Vagina (tissue), 2 donors: ENCODE results near the gene ADISSP.

ENCODE experiments used
- POLR2A ChIP-seq, 2 donors: fragments of 450-650 bp; IDR thresholded peaks; one replicate each; pipeline ENCODE4 v1.6.1; 2017; ENCODE audit warnings: antibody characterized with exemption in 2 of 2, mild to moderate bottlenecking in 2 of 2, moderate library complexity in 2 of 2
- POLR2AphosphoS5 ChIP-seq, 2 donors: sonication (generic); formaldehyde crosslinking; IDR thresholded peaks; one replicate each; pipeline ENCODE4 v1.9.0; 2017; ENCODE audit warnings: antibody characterized with exemption in 2 of 2, mild to moderate bottlenecking in 2 of 2, low read depth in 1 of 2; ENCODE audit not compliant: insufficient read depth in 1 of 2
- TF ChIP-seq, protein P1 (sequence below), 3 experiments: fragments of 450-650 bp in 2 of 3; fragments of 200-600 bp in 1 of 3; sonication (generic) in 1 of 3; IDR thresholded peaks; one replicate each; pipeline ENCODE4 v1.5.1; 2017 to 2019; ENCODE audit warnings: antibody characterized with exemption in 3 of 3, mild to moderate bottlenecking in 2 of 3, moderate library complexity in 2 of 3

DNA sequence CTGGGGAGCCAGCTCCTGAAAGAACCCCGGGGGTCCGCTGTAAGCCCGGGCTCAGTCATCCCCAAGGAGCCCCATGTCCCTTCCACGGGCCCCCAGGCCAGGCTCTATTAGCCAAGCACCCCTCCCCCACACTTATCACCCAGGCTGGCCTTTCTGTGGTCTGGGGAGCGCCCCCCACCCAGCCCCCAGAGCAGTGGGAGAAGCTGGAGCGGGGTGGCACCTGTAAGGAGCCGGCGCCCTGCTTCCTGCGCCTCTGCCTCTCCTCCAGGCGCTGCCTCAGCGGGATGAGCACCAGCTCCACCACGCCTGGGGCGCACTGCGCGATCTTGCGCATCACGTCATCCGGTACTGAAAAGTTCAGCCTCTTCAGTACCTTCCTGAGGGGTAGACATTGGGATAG lies 11.4 kb upstream of the ADISSP start:
- TF ChIP-seq POLR2A (IDR thresholded peaks at IDR 0.05): no peak
- TF ChIP-seq, protein P1, sequence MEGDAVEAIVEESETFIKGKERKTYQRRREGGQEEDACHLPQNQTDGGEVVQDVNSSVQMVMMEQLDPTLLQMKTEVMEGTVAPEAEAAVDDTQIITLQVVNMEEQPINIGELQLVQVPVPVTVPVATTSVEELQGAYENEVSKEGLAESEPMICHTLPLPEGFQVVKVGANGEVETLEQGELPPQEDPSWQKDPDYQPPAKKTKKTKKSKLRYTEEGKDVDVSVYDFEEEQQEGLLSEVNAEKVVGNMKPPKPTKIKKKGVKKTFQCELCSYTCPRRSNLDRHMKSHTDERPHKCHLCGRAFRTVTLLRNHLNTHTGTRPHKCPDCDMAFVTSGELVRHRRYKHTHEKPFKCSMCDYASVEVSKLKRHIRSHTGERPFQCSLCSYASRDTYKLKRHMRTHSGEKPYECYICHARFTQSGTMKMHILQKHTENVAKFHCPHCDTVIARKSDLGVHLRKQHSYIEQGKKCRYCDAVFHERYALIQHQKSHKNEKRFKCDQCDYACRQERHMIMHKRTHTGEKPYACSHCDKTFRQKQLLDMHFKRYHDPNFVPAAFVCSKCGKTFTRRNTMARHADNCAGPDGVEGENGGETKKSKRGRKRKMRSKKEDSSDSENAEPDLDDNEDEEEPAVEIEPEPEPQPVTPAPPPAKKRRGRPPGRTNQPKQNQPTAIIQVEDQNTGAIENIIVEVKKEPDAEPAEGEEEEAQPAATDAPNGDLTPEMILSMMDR (IDR thresholded peaks at IDR 0.05): no peak
- TF ChIP-seq POLR2AphosphoS5 (IDR thresholded peaks at IDR 0.05; ENCODE audit: insufficient read depth in 1 of 2, low read depth in 1 of 2): no peak
